T-cell (primary cell): ENCODE data around the gene RGS3. TPM values are rescaled to one million over a fixed set of nuclear protein-coding genes. Genes with fewer than 3 reads are reported as not detected.

Experiments used
- ATAC-seq, 4 experiments: fragments of 200-7000 bp in 3 of 4; fragments of 150-1000 bp in 1 of 4; cut with Tn5 transposase; replicated peaks in 1 of 4; 1 replicate in 3 of 4; 2 replicates in 1 of 4; pipeline ENCODE4 v1.10.0; 2021; ENCODE audit warnings: moderate library complexity in 3 of 4, mild to moderate bottlenecking in 2 of 4, moderate number of reproducible peaks in 1 of 4
- CTCF ChIA-PET, 2 donors: fragments of 300-600 bp; sonication (Branson Sonifier 250); formaldehyde crosslinking; loops; one replicate each; lab custom pipeline; 2022; ENCODE audit warnings: antibody characterized with exemption in 2 of 2; lab: Charles Lee
- POLR2A ChIA-PET, 2 donors: fragments of 300-600 bp; sonication (Branson Sonifier 250); formaldehyde crosslinking; loops; one replicate each; lab custom pipeline; 2022; ENCODE audit warnings: antibody characterized with exemption in 2 of 2; lab: Charles Lee
- DNase-seq, 35 experiments: peaks; one replicate each; pipeline versions ENCODE4 v3.0.0 to v3.0.0-alpha.2; 2013 to 2023
- H3K27ac ChIP-seq: one replicate; pipeline ENCODE4 v1.5.1; 2013; ENCODE audit warnings: low read length
- H3K27me3 ChIP-seq, 2 experiments: replicated peaks in 1 of 2; 1 replicate in 1 of 2; 2 replicates in 1 of 2; pipeline versions ENCODE4 v1.6.1 to v1.7.0; 2013; ENCODE audit warnings: low read length in 1 of 2, mixed read lengths in 1 of 2; ENCODE audit not compliant: control insufficient read depth in 2 of 2, insufficient read depth in 2 of 2; ENCODE audit errors: extremely low read depth in 1 of 2
- H3K36me3 ChIP-seq, 2 donors: 1 replicate in 1 of 2; 2 replicates in 1 of 2; pipeline versions ENCODE4 v1.6.1 to v1.7.0; 2013; ENCODE audit warnings: low read length in 1 of 2; ENCODE audit not compliant: control insufficient read depth in 2 of 2, insufficient read depth in 1 of 2; ENCODE audit errors: extremely low read depth in 1 of 2
- H3K4me1 ChIP-seq, 2 experiments: 1 replicate in 1 of 2; 2 replicates in 1 of 2; pipeline versions ENCODE4 v1.6.1 to v1.7.0; 2013; ENCODE audit warnings: low read length in 2 of 2, mixed read lengths in 1 of 2; ENCODE audit not compliant: insufficient read depth in 2 of 2, control insufficient read depth in 1 of 2; ENCODE audit errors: extremely low read depth in 1 of 2
- H3K4me3 ChIP-seq, 2 donors: 1 replicate in 1 of 2; 2 replicates in 1 of 2; pipeline versions ENCODE4 v1.5.1 to v1.7.0; 2013; ENCODE audit warnings: mild to moderate bottlenecking in 2 of 2, low read length in 1 of 2, moderate library complexity in 1 of 2; ENCODE audit not compliant: control insufficient read depth in 1 of 2; ENCODE audit errors: extremely low read depth in 1 of 2
- H3K9me3 ChIP-seq: 2 replicates; pipeline ENCODE4 v1.7.0; 2013
- H3K27ac Mint-ChIP-seq, 2 donors: one replicate each; pipeline ENCODE4 v1.8.0; 2020 to 2021; ENCODE audit warnings: mild to moderate bottlenecking in 2 of 2, mixed read lengths in 2 of 2
- H3K27me3 Mint-ChIP-seq, 2 donors: one replicate each; pipeline ENCODE4 v1.8.0; 2021 to 2022; ENCODE audit warnings: mixed read lengths in 2 of 2
- H3K36me3 Mint-ChIP-seq: one replicate; pipeline ENCODE4 v1.8.0; 2021; ENCODE audit warnings: mixed read lengths
- H3K4me1 Mint-ChIP-seq, 3 donors: one replicate each; pipeline ENCODE4 v1.8.0; 2020 to 2022; ENCODE audit warnings: mixed read lengths in 3 of 3, mild to moderate bottlenecking in 1 of 3
- H3K4me3 Mint-ChIP-seq, 3 donors: one replicate each; pipeline ENCODE4 v1.8.0; 2020 to 2022; ENCODE audit warnings: mild to moderate bottlenecking in 3 of 3, mixed read lengths in 3 of 3, moderate library complexity in 3 of 3
- H3K9me3 Mint-ChIP-seq, 3 donors: one replicate each; pipeline ENCODE4 v1.8.0; 2020 to 2022; ENCODE audit warnings: mixed read lengths in 3 of 3
- WGBS: methylation state at CpG from one replicate; pipeline ENCODE4 v1.1.5; 2013; ENCODE audit warnings: missing lambda C conversion rate; ENCODE audit not compliant: insufficient coverage; 5-methylcytosine and 5-hydroxymethylcytosine counted together
- total RNA-seq, 35 experiments: library from RNA in 6 of 35; stranded (reverse) in 6 of 35; fragments of 120-200 nt in 1 of 35; gene quantifications; one replicate each; pipeline versions ENCODE4 v1.2.1 to v1.2.4 and lab custom pipeline; 2013 to 2026

The RGS3 gene
- total RNA-seq, 5 donors from 2014 or later (not counting 1 experiment from before 2014, with no cell fraction given): 15.9 to 36.5 (median 24.9) TPM

DNA sequence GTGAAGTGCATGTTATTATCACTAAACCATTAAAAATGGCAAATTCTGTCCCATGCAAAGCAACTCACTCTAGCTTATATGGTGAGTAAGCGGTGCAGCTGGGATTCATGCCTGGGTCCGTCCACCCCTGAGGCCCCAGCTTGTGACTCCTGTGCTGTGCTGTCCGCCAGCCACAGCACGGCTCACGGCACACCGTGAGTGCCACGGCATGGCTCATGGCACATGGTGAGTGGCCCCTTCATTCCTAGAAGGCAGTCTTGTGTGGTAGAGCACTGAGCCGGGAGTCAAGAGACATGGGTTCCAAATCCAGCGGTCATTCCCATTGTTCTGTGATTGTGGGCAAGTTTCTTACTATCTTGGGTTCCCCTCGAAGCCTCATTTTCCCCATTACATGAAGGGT lies 18.8 kb downstream of the RGS3 start:
- ATAC-seq (no peak), DNase-seq (no peak)
- Mint-ChIP-seq H3K4me1 (peaks cover 16 to 21% (median 16%) of the 10 kb centered on the region in 3 donors), H3K9me3 (no peaks in the 10 kb centered on the region), H3K27ac (no peak overlapping the region), H3K27me3 (no peaks in the 10 kb centered on the region), H3K36me3 (no peaks in the 10 kb centered on the region), H3K4me3 (no peak overlapping the region)
- Histone ChIP-seq H3K9me3 (no peaks in the 10 kb centered on the region), H3K27me3 (no peaks in the 10 kb centered on the region), H3K27ac (no peak overlapping the region), H3K4me1 (peaks cover 7 to 10% of the 10 kb centered on the region in 2 experiments), H3K36me3 (no peaks in the 10 kb centered on the region), H3K4me3 (no peak overlapping the region)
- ChIA-PET CTCF (no interaction called here), POLR2A (no interaction called here)
- 98% methylated on average over 7 of the region's 10 CpGs for WGBS

DNA sequence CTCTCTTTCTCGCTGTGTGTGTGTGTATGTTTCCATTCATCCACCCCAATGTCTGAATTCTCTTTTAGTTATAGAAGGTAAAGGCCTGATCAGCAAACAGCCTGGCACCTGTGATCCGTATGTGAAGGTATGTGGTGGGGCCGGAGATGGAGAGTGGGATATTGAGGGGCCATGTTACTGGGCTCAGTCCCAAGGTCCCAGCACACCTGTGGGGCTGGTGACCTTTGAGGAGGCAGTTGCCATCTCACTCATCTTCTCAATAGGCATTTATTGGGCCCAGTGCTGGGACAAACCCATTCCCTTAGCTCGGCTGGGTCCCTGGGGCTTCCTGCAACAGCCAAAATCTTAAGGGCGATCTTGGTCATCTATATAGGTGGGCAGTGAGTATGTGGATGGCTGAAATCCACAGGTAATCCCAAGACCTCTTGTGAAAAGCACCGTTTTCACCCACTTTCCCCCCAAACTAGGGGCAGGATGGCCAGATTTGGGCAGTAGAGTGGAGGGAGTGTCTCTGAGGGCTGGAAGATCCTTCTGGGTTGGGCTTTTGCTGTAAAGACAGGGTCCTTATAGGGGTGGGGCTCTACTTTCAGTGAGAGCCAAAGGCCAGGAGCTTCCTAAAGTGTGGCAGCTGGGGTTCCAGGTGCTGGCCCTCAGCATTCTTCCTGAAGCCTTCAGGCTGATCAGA lies 19.6 kb downstream of the RGS3 start:
- no peak overlapping the region for H3K4me3 ChIP-seq
- CTCF ChIA-PET: no interaction called here
- H3K4me1 Mint-ChIP-seq: peaks cover 16 to 18% (median 16%) of the 10 kb centered on the region in 3 donors
- no peak for ATAC-seq
- H3K36me3 Mint-ChIP-seq: no peaks in the 10 kb centered on the region
- H3K27me3 Mint-ChIP-seq: no peaks in the 10 kb centered on the region
- H3K27ac ChIP-seq: no peak overlapping the region
- no peaks in the 10 kb centered on the region for H3K36me3 ChIP-seq
- POLR2A ChIA-PET: no interaction called here
- H3K27me3 ChIP-seq: no peaks in the 10 kb centered on the region
- WGBS: no CpG with 5 or more reads among the region's 6 CpGs
- peaks cover 7 to 10% of the 10 kb centered on the region in 2 experiments for H3K4me1 ChIP-seq
- H3K9me3 Mint-ChIP-seq: no peaks in the 10 kb centered on the region
- H3K9me3 ChIP-seq: no peaks in the 10 kb centered on the region
- no peak overlapping the region for H3K4me3 Mint-ChIP-seq
- DNase-seq: no peak
- no peak overlapping the region for H3K27ac Mint-ChIP-seq

DNA sequence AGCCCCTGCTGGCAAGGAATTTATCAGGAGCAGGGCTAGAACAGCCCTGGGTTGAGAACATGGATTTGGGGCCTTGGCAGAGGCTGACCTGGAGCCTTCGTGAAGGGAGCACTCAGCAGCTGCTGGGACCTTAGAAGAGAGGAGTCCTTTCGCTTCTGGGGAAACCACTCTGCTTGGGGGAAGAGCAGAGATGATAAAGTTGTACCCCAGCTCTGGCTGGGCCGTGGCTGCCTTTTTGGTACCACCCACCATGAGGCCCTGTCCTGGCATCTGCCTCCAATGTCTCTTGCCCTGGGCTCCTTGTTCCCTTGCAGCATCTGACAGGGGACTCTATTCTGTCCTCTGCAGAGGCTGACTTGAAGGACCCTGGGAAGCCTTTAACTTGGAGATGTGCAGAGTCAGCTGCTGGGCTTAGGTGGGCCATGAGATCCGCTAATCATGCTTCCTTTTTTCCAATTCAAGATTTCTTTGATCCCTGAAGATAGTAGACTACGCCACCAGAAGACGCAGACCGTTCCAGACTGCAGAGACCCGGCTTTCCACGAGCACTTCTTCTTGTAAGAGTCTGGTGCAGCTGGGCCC lies 20.2 kb downstream of the RGS3 start:
- ATAC-seq (no peak), DNase-seq (no peak)
- ChIA-PET POLR2A (interaction anchor here in 1 of 2 donors (0.6 kb wide), 1 partner anchor 29 kb away, joined by 7 read pairs; no protein-coding TSS in a partner anchor), CTCF (interaction anchor here in 1 of 2 donors (0.6 kb wide), 1 partner anchor 11 kb away, joined by 3 read pairs; no protein-coding TSS in a partner anchor)
- no peaks in the 10 kb centered on the region for H3K9me3 Mint-ChIP-seq
- peaks cover 7 to 10% of the 10 kb centered on the region in 2 experiments for H3K4me1 ChIP-seq
- H3K36me3 ChIP-seq: no peaks in the 10 kb centered on the region
- no peaks in the 10 kb centered on the region for H3K36me3 Mint-ChIP-seq
- H3K27ac Mint-ChIP-seq: no peak overlapping the region
- H3K4me3 Mint-ChIP-seq: no peak overlapping the region
- peaks cover 13 to 15% (median 14%) of the 10 kb centered on the region in 3 donors for H3K4me1 Mint-ChIP-seq
- no peaks in the 10 kb centered on the region for H3K9me3 ChIP-seq
- 100% methylated on average over 5 of the region's 9 CpGs for WGBS
- H3K27me3 Mint-ChIP-seq: no peaks in the 10 kb centered on the region
- no peak overlapping the region for H3K4me3 ChIP-seq
- no peaks in the 10 kb centered on the region for H3K27me3 ChIP-seq
- H3K27ac ChIP-seq: no peak overlapping the region

DNA sequence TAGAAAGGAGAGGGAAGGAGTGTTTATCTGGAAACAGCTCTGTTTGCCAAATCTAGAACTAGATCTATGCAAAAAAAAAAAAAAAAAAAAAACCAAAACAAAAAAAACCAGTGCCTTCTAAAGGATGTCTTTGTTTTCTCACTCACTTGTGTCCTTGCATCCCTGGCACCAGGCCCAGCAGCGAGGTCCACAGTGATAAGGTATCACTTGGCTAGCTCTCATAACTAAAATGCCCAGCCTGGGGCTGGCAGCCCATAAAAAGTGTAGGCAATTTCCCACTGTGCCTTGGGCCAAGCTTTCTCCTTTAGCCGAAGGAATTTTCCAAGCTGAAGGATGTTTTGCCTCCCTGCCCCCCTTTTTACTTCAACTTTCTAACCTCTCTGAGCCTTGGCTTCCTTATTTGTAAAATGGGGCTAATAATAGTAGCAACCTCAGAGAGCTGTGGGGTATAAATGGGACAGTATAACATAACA lies 20.8 kb downstream of the RGS3 start:
- Mint-ChIP-seq H3K36me3 (no peaks in the 10 kb centered on the region), H3K9me3 (no peaks in the 10 kb centered on the region), H3K4me1 (peaks cover 8 to 10% (median 9%) of the 10 kb centered on the region in 3 donors), H3K27me3 (no peaks in the 10 kb centered on the region), H3K27ac (no peak overlapping the region), H3K4me3 (no peak overlapping the region)
- CTCF ChIA-PET: interaction anchor here in 1 of 2 donors (0.6 kb wide), 1 partner anchor 10 kb away, joined by 3 read pairs; no protein-coding TSS in a partner anchor
- DNase-seq (no peak), ATAC-seq (no peak)
- H3K9me3 ChIP-seq: no peaks in the 10 kb centered on the region
- H3K36me3 ChIP-seq: no peaks in the 10 kb centered on the region
- peaks cover 3 to 5% of the 10 kb centered on the region in 2 experiments for H3K4me1 ChIP-seq
- H3K4me3 ChIP-seq: no peak overlapping the region
- POLR2A ChIA-PET: interaction anchor here in 1 of 2 donors (0.6 kb wide), 1 partner anchor 28 kb away, joined by 7 read pairs; no protein-coding TSS in a partner anchor
- no CpG with 5 or more reads among the region's 2 CpGs for WGBS
- H3K27ac ChIP-seq: no peak overlapping the region
- no peaks in the 10 kb centered on the region for H3K27me3 ChIP-seq

DNA sequence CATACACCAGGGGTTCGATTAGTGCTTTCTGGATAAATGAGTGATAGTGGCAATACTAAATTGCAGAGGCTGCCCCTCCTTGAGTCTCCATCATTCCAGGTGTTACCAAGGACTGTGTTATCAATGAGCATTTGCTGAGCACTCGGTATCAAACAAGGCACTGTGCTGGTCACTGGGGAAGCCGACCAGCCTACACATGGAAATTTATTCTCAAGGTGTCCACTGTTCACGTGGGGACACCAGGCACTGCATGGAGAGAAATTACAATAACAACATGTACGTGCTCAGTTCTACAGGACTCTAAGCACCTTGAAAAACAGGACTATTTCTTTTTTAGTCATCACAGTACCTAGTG lies 22.2 kb downstream of the RGS3 start:
- Mint-ChIP-seq H3K36me3 (no peaks in the 10 kb centered on the region), H3K27me3 (no peaks in the 10 kb centered on the region), H3K4me3 (no peak overlapping the region), H3K27ac (no peak overlapping the region), H3K4me1 (peaks cover 0 to 3% (median 2%) of the 10 kb centered on the region in 3 donors), H3K9me3 (no peaks in the 10 kb centered on the region)
- no peaks in the 10 kb centered on the region for H3K9me3 ChIP-seq
- POLR2A ChIA-PET: no interaction called here
- no peaks in the 10 kb centered on the region for H3K36me3 ChIP-seq
- no peaks in the 10 kb centered on the region for H3K27me3 ChIP-seq
- no peaks in the 10 kb centered on the region for H3K4me1 ChIP-seq
- 91% methylated on average over 4 of the region's 5 CpGs for WGBS
- no peak overlapping the region for H3K4me3 ChIP-seq
- ATAC-seq: no peak
- H3K27ac ChIP-seq: no peak overlapping the region
- CTCF ChIA-PET: no interaction called here
- DNase-seq: no peak

DNA sequence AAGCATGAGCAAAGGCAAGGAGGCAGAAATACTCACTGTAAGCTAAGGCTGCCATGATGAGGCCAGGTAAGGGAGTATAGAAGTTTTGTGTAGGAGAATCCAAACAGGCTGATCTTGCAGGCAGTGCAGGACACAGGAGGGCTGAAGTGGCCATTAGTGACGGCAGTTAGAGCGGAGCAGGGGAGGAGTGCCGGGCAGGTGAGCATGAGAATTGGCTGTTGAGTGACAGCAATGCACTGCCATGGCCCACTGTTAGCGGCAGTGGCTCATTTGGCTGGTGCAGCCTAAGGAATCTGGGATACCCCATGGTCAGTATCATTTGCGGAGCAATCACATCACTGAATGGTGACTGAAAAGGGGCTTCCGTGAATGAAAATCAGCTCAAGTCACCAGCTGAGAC lies 22.8 kb downstream of the RGS3 start:
- Histone ChIP-seq H3K9me3 (no peaks in the 10 kb centered on the region), H3K4me3 (no peak overlapping the region), H3K4me1 (no peaks in the 10 kb centered on the region), H3K27ac (no peak overlapping the region), H3K36me3 (no peaks in the 10 kb centered on the region), H3K27me3 (no peaks in the 10 kb centered on the region)
- Mint-ChIP-seq H3K27me3 (no peaks in the 10 kb centered on the region), H3K4me1 (no peaks in the 10 kb centered on the region), H3K36me3 (no peaks in the 10 kb centered on the region), H3K27ac (no peak overlapping the region), H3K4me3 (no peak overlapping the region), H3K9me3 (no peaks in the 10 kb centered on the region)
- 93% methylated on average over 5 of the region's 6 CpGs for WGBS
- DNase-seq: no peak
- ChIA-PET CTCF (no interaction called here), POLR2A (no interaction called here)
- ATAC-seq: no peak
